HT1080 (cell line): ENCODE results near the gene ZCRB1. TPM values are rescaled to one million over a fixed set of nuclear protein-coding genes. Genes with fewer than 3 reads are reported as not detected.
"Not testable (repeated sequence)": the region's sequence is repeated elsewhere in the genome, so short reads cannot be mapped to it uniquely, and the experiment has no call there.

Experiments used
- DNase-seq: peaks from one replicate; pipeline ENCODE4 v3.0.0-alpha.2; 2015; ENCODE audit warnings: low read depth
- polyA plus RNA-seq, 2 experiments: library from polyadenylated mRNA; depleted of rRNA; stranded (reverse); fragments of >200 nt; gene quantifications; 2 replicates each; pipeline ENCODE4 v1.2.3, GENCODE V29; 2015
- total RNA-seq: library from RNA; depleted of rRNA; stranded (reverse); fragments of >200 nt; shearing (Covaris generic); gene quantifications from 2 replicates; pipeline ENCODE4 v1.2.3, GENCODE V29; 2014; rRNA removed

ZCRB1 gene, protein sequence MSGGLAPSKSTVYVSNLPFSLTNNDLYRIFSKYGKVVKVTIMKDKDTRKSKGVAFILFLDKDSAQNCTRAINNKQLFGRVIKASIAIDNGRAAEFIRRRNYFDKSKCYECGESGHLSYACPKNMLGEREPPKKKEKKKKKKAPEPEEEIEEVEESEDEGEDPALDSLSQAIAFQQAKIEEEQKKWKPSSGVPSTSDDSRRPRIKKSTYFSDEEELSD
- total RNA-seq, result 55.3 and 59.0 TPM in 2 replicates
- polyA plus RNA-seq (2015; cell fraction: cytosol; rRNA removed), result 41.9 and 55.9 TPM in 2 replicates
- polyA plus RNA-seq (2015; cell fraction: nucleus; rRNA removed), result 14.5 and 18.8 TPM in 2 replicates

DNA sequence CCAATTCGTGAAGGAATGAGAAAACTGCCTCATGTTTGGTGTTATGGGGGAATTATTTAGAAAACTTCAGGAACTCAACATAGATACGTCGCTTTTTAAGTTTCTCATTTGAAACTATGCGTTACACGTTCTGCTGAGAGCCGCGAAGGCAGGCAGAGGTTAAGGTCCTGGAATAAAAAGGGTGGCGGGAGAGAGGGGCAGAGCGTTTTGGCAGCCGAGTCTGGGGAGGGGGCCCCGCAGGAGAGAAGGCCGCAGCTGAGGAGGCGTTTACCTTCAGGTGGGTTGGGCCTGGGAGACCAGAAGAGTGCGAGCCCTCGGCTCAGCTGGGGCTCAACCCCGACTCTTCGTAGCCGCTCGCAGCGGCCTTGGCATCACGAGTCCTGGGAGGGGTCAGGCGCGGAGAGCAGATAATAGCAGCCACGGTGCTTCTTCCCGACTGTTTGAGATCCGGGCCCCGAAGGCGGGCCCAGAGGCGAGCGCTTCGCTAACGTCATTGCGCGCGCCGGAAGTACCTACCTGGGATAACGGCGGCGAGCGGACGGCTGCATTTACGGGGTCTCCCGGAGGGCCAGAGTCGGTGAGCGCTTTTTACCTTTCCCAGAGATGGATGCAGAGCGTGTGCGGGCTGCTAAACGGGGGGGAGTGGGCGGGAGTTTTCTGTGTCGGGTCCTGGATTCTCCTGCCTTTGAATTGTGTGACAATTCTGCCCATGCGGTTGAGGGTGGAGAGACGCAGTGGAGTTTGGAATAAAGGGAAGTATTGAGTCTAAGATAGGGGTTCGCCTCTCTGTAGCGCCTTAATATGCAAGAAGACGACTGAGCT lies at the start of gene ZCRB1, which contains the start of gene PPHLN1:
Gene ZCRB1 (minus strand): TSS at position 442 of the 822 bp plus-strand sequence. CDS start 1,992 bp downstream, outside the sequence.
Gene PPHLN1 (plus strand): TSS at position 515 of the 822 bp plus-strand sequence. CDS start 9,736 bp downstream, outside the sequence.
- DNase-seq, result peak; percentile 78

DNA sequence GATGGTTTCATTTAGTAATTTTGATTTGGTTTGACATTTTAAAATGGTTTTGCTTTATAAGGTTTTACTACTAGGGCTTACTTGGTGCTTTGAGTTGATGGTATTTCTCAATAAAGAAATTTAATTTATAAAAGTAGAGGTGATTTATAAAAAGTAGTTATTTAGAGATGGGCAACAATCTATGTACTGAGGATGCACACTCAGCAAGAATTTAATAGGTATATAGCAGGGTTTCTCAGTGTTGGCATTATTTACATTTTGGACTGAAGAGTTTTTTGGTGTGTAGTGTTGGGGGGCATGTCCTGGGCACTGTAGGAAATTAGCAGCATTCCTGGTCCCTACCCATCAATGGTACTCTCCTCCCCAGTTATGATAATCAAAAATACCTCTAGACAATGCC lies 47.8 kb upstream of the ZCRB1 start:
- DNase-seq, result no peak

DNA sequence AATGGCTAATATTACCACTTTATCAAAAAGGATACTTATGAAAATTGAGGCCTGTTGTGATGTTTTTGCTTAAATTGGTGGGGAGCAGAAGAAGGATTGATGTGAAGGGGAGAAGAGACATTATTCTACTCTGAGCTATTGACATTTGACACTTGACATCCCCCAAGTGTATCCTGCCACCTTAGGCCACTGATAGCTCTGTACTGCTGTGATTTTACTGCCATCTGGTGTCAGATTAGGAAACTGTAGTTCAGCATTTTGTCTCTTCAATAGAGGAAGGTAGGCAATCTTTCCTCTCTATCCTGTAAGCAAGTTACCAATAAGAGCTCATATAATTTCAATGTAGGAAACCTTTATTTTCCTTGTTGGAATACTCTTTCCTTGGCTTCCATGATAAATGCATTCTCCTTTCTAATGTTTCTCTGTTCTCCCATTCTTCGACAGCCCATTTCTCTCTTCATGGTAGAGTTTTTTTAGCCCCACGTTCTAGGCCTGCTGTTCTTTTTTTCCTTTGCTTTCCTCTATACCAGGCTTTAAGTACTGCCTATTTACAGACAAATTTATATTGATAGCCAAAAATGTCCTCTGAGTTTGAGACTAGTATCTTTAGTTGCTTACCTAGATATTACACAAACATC lies 46.4 kb upstream of the ZCRB1 start:
- peak; percentile 50 for DNase-seq

DNA sequence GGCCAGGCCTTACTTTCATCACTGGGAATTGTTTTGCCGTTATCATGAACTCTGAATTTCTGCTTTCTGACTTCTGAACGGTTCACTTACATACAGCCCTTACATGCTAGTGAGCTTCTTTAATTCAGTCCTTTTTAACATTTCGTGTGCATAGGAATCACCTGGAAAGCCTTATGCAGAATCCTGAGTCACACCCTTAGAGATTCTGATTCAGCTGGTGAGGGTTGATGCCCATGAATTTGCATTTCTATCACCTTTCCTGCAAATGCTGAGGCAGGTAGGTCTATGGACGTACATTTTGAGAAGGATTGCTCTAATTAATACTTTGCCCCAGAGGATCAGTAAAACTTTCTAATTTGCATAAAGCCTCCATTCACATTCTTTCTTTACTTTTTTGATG lies 44.1 kb upstream of the ZCRB1 start:
- DNase-seq, result no peak

DNA sequence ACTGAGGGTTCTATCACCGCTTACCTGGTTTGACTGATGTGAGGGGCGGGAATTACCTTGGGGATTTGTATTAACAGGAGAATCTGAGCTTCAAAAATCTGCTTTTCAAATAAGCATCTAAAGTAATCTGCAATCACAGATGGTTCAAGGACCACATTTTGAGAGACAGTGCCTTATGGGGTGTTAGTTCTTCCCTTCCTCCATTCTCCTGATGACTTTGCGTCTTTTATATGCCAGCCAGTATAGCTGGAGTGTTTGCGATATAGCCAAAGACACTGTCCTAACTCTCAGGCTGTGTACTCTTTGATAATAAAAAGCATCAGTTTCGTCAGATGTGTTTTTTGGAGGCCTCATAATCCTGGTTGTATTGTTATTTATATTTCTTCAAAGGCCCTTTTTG lies 39.6 kb upstream of the ZCRB1 start:
- no peak for DNase-seq

DNA sequence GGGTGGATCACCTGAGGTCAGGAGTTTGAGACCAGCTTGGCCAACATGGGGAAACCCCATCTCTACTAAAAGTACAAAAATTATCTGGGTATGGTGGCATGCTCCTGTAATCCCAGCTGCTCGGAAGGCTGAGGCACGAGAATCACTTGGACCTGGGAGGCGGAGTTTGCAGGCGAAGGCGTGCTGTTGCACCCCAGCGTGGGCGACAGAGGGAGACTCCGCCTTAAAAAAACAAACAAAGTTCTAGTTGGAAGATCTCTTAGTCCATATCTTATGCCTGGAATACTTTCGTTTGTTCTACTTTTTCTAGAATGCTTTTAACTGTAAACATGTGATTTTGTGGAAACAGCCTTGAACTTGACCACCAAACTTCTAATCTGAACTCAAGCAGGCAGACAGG lies 38.8 kb upstream of the ZCRB1 start:
- no peak for DNase-seq

DNA sequence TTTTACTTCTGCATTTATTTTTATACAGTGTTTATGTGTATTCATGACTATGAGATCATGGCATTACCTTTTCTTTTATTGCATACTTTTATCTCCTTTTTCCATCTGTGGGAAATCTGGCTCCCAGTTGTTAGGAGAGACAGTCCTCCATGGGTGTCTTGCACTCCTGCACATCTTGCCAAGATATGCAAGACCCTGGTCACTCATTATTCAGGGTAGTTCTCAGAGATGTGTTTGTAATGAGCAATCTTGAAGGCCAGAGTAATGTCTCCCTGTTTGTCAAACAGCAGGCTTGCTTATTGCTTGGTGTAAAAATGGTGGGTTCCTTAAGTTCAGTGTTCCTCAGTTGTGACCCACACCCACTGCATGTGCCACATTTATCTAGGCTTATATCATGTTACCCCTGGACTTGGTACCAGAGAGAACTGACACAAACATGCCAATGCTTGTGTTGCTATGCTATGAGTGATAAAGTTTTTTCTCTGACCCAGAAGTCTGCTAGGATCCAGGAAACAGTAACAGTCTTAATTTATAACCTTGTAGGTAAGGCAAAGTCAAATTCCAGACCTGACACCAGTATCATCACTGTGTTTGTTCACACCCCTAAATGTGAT lies 36.9 kb upstream of the ZCRB1 start:
- no peak for DNase-seq

DNA sequence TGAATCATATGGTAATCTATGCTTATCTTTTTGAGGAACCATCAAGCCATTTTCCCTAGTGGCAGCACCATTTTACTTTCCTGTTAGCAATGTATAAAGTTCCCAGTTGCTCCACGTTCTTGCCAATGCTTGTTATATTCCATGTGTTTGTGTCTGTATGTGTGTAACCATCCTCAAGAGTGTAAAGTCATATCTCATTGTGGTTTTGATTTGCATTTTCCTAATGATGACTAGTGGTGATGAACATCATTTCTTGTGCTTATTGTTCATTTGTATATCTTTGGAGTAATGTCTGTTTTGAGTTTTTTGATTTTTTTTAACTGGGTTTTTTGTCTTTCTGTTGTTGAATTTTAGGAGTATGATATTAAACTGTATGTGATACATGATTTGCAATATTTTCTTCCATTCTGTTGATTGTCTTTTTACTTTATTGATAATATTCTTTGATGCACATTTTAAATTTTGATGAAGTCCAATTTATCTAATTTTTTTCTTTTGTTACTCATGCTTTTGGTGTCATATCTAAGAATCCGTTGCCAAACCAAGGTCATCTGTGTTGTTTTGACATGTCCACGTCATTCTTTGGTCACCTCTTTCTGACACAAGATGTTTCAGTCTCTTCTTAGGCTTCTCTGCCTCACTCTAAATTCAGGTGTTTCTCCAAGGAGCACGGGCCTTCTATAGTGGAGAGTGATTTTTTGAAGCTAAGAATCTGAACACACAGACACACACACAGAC lies 36.2 kb upstream of the ZCRB1 start:
- no peak for DNase-seq

DNA sequence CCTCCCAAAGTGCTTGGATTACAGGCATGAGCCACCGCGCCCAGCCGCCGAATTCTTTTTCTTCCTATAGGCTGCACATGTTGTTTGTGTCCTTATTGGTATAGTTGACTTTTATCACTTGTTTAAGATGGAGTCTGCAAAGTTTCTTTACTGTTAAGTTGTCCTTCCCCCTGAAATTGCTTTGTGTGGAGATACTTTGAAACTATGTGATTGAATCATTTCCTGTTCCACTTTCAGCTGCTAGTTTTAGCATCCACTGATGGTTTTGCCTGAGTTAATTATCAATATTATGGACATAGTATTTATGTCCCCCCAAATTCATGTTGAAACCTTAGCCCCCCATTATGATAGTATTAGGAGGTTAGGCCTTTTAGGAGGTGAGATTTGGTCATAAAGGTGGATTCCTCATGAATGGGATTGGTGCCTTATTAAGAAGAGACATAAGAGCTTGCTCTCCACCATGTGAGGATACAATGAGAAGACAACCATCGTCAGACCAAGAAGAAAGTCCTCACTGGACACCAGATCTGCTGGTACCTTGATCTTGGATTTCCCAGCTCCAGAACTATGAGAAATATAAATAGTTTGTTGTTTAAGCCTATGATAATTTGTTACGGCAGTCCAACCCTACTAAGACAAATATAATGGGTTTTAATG lies 35.0 kb upstream of the ZCRB1 start:
- peak; percentile 5 for DNase-seq

DNA sequence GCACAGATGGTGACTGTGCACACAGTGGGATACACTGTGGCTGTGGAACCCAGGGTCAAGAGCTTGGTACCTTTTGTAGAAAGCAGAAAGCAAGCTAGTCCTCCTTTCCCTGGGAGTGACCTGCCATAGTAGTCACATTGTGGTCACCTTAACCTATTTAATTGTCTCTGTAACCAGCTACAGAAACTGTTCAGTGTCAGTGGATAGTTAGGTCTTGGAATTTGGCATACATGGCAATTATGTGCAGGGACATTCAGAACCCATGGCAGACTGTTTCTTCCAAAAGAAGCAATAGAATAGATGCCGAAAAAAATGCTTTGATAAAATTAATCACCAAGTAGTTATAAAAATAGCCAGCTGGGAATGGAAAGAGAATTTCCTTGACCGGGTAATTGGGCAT lies 30.4 kb upstream of the ZCRB1 start:
- no peak for DNase-seq

DNA sequence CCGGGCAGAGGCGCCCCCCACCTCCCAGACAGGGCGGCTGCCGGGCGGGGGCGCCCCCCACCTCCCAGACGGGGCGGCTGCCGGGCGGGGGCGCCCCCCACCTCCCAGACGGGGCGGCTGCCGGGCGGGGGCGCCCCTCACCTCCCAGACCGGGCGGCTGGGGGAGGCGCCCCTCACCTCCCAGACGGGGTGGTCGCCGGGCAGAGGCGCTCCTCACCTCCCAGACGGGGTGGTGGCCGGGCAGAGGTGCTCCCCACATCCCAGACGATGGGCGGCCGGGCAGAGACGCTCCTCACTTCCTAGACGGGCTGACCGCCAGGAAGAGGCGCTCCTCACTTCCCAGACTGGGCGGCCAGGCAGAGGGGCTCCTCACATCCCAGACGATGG lies 24.1 kb upstream of the ZCRB1 start:
- not testable (repeated sequence) for DNase-seq

DNA sequence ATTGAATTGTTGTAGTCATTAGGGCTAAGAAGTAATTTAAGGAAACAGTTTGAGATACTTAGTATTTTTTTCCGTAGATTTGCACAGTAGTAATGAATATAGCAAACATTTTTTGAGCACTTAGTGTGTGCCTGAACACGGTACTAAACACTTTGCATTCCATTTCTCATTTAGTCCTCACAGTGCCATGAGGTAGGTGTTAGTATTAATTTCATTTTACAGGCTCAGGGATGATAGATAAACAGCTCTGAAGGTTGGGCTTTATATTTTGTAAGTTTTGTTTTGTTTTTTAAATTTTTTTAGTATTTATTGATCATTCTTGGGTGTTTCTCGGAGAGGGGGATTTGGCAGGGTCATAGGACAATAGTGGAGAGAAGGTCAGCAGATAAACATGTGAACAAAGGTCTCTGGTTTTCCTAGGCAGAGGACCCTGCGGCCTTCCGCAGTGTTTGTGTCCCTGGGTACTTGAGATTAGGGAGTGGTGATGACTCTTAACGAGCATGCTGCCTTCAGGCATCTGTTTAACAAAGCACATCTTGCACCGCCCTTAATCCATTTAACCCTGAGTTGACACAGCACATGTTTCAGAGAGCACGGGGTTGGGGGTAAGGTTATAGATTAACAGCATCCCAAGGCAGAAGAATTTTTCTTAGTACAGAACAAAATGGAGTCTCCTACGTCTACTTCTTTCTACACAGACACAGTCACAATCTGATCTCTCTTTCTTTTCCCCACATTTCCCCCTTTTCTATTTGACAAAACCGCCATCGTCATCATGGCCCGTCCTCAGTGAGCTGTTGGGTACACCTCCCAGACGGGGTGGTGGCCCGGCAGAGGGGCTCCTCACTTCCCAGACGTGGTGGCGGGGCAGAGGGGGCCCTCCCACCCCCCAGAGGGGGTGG lies 23.5 kb upstream of the ZCRB1 start:
- not testable (repeated sequence) for DNase-seq

DNA sequence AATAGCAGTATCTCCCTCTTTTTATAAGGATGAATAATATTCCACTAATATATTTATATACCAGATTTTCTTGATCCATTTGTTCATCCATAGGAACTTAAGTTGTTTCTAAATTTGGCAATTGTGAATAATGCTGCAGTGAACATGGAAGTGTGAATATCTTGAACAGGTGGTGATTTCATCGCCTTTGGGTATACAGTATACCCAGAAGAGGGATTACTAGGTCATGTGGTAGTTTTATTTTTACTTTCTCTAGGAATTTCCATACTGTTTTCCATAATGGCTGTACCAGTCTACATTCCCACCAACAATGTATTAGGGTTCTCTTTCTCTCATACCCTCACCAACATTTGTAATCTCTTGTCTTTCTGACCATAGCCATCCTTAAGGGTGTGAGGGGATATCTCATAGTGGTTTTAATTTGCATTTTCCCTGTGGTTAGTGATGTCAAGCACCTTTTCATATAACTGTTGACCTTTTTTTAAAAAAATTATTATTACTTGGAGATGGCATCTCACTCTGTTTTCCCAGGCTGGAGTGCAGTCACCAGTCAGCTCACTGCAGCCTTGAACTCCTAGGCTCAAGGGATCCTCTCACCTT lies 20.6 kb upstream of the ZCRB1 start:
- no peak for DNase-seq

DNA sequence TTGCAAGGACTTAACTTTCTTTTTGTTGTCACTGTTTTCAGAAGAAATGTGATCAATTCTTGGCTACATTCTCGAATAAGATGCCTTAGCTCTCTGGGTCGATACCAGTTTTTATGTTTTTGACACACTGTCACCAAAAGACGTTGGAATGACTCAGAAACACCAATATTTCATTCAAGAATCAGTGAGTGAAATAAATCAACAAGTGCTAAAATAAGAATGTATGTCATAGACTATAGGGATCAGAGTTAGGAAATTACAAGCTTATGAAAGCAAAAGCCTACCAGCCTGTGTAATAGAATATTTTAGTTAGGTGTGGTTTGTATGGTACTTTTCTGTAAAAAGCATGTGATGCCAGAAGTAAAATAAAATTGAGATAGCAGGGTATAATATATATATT lies 17.8 kb upstream of the ZCRB1 start:
- no peak for DNase-seq

DNA sequence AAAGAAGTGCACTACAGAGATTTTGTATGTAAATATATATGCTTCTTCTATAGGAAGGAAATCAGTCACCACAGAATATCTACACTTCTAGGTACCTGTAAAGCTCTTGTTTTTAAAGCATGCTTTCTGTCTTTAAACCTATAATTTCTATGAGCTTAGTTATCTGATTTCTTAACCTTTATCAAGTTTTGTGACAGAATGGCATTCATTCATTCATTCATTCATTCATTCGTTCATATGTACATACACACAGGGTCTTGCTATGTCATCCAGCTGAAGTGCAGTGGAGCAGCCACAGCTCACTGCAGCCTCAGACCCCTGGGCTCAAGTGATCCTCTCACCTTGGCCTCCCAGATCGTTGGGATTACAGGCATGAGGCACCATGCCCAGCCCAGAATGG lies 16.1 kb upstream of the ZCRB1 start:
- DNase-seq, result no peak

DNA sequence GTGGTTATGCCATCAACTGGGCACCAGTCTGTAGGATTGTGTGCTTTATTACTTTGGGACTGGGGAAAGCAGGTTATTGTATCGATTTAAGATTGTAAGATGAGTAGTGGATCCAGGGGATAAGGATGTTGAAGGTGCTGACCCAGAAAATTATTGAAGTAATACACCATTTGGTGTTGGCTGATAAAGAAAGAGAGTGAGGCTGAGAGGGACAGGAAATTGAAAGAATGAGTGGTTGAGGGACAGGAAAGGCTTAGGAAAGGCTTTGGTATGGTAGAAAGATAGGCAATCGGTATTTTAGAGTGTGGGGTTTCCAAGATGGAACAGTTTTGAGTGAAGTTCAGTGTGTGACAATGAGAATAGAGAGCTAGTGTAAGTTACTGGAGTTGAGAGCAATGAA lies 12.4 kb upstream of the ZCRB1 start:
- DNase-seq, result no peak

DNA sequence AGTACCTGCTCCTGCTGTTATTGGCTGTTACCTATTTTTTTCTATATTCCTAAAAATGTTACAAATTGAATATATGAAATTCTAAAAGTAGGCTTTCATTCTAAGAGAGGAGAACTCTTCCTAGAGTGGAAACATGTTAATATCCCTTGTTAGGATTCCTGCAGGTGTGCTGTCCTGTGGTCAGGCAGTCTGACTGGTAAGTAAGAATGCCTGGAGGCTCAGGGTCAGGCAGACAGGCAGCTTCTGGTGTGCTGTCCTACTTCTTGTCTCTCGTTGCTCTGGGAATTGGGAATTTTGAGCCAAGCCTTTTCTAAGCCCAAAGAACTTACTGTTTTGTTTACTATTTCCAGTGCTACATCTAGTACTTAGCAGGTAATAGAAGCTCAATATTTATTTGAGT lies 10.4 kb upstream of the ZCRB1 start:
- DNase-seq, result no peak

DNA sequence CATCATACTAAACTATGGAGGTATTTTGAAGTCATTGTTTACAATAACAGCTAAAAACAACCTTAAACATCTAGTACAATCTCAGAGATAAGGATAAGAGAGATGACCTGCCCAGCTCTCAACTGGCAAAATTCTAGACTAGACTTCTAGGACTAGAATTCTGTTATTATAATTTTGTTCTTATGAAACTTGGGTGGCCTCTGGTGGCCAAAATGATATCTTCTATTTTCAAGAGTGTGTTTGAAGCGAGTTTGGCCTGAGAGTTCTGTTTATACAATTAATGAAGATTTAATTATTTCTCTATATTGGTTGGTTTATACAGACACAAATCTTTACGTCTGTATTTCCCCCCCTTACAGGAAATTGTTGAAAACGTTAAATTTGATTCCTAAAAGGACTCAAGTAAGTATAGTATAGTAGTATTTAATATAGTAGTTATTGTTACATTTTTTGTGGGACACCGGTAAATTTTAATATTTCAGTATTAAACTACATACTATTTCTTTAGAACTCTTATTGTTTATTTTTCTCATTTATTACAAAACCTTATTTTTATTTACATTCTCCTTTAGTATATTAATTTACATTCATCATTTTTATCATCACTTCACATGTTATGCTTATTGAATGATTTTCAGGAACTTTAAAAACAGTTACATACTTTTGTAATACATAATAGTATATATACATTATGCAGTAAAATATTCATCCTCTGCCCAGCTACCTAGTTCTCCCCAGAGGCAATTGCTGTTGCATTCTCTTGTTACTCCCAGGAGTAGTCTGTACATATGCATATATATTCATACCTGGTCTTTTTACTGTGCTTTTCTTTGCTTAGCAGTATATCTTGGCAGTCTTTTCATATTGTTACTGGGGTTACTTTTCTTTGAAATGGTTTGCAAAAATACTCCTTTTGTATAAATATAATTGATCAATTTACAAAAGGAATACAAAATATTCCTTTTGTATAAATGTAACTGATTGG lies 6.7 kb upstream of the ZCRB1 start:
- peak; percentile 37 for DNase-seq
